ENCODE measurements around the gene IRF5.

GRCh38 chr7:128922496-128923410 lies 15.0 kb upstream of the IRF5 start:
- TF ChIP-seq CTCF (IDR thresholded peaks at IDR 0.05; ENCODE audit: low read depth, low read length, missing input control) (no peak), SP1 (IDR thresholded peaks at IDR 0.05) (no peak), ATF3 (IDR thresholded peaks at IDR 0.05) (no peak), TAF1 (conservative IDR thresholded peaks at IDR 0.05) (no peak), FOXA1 (IDR thresholded peaks at IDR 0.05) (no peak), ZBTB33 (IDR thresholded peaks at IDR 0.05) (no peak)

Data from liver (tissue), 3 donors.